WTC11 (cell line): ENCODE results near the gene RAB6A.

Experiments
- CREM ChIP-seq: sonication (generic); formaldehyde crosslinking; IDR thresholded peaks from 2 replicates; pipeline ENCODE4 v1.8.1; 2022; ENCODE audit warnings: mild to moderate bottlenecking, missing genetic modification reagents, moderate library complexity
- TEAD1 ChIP-seq: sonication (generic); formaldehyde crosslinking; IDR thresholded peaks from 2 replicates; pipeline ENCODE4 v1.8.0; 2022; ENCODE audit warnings: mild to moderate bottlenecking, missing genetic modification reagents
- ZNF121 ChIP-seq: sonication (generic); formaldehyde crosslinking; IDR thresholded peaks from 2 replicates; pipeline ENCODE4 v1.8.0; 2023; ENCODE audit warnings: missing genetic modification reagents
- TF ChIP-seq, protein P1 (sequence below): sonication (generic); formaldehyde crosslinking; IDR thresholded peaks from 2 replicates; pipeline ENCODE4 v1.8.1; 2022; ENCODE audit warnings: mild to moderate bottlenecking, moderate library complexity, missing genetic modification reagents
- TF ChIP-seq, protein P2 (sequence below): fragments of 200-600 bp; IDR thresholded peaks from 2 replicates; pipeline ENCODE4 v1.8.0; 2022; ENCODE audit warnings: antibody characterized with exemption
- TF ChIP-seq, protein P3 (sequence below): sonication (generic); formaldehyde crosslinking; IDR thresholded peaks from 2 replicates; pipeline ENCODE4 v1.8.0; 2023; ENCODE audit warnings: missing genetic modification reagents, mild to moderate bottlenecking, borderline replicate concordance

DNA sequence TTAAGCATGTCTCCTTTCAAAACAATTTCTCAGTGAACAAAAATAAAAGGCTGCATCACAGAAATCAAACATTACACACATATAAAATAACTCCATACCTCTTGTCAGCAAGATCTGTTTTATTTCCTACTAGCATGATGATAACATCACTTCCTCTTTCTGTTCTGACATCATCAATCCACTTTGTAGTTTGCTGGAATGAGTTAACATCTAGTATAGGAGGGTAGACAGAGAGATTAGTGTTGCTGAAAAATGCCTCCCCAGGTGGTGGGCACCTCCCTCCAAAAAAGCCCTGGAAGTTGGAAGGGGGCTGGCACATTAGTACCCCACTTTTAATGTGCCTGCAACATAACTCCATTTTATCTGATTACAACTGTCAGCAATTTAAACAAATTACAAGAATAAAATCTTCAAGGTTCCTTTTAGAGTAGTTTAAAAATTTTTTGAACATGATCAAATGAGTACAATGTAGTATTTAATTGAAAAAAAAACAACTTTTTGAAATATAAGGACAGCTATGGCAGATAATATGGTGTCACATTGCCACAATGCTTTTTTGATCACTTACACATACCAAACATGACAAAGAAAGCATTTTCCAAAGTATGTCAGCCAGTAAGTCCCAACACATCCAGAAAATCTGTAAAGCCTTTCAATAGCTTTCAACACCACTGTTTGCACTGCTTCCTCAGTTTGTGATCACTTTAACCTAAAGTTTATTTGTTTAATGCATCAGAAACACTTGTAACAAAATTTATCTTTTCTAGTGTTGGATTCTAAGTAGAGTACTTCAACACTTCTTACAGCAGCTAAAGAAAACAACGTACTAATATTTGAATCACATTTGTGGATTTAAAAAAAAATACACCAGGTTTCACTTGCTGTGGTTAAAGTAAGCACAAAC is 44.5 kb downstream of the RAB6A start:
- TF ChIP-seq, protein P1, sequence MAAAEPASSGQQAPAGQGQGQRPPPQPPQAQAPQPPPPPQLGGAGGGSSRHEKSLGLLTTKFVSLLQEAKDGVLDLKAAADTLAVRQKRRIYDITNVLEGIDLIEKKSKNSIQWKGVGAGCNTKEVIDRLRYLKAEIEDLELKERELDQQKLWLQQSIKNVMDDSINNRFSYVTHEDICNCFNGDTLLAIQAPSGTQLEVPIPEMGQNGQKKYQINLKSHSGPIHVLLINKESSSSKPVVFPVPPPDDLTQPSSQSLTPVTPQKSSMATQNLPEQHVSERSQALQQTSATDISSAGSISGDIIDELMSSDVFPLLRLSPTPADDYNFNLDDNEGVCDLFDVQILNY (CRISPR knock-in tag): no peak
- TF ChIP-seq, protein P2, sequence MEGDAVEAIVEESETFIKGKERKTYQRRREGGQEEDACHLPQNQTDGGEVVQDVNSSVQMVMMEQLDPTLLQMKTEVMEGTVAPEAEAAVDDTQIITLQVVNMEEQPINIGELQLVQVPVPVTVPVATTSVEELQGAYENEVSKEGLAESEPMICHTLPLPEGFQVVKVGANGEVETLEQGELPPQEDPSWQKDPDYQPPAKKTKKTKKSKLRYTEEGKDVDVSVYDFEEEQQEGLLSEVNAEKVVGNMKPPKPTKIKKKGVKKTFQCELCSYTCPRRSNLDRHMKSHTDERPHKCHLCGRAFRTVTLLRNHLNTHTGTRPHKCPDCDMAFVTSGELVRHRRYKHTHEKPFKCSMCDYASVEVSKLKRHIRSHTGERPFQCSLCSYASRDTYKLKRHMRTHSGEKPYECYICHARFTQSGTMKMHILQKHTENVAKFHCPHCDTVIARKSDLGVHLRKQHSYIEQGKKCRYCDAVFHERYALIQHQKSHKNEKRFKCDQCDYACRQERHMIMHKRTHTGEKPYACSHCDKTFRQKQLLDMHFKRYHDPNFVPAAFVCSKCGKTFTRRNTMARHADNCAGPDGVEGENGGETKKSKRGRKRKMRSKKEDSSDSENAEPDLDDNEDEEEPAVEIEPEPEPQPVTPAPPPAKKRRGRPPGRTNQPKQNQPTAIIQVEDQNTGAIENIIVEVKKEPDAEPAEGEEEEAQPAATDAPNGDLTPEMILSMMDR: no peak
- TF ChIP-seq, protein P3, sequence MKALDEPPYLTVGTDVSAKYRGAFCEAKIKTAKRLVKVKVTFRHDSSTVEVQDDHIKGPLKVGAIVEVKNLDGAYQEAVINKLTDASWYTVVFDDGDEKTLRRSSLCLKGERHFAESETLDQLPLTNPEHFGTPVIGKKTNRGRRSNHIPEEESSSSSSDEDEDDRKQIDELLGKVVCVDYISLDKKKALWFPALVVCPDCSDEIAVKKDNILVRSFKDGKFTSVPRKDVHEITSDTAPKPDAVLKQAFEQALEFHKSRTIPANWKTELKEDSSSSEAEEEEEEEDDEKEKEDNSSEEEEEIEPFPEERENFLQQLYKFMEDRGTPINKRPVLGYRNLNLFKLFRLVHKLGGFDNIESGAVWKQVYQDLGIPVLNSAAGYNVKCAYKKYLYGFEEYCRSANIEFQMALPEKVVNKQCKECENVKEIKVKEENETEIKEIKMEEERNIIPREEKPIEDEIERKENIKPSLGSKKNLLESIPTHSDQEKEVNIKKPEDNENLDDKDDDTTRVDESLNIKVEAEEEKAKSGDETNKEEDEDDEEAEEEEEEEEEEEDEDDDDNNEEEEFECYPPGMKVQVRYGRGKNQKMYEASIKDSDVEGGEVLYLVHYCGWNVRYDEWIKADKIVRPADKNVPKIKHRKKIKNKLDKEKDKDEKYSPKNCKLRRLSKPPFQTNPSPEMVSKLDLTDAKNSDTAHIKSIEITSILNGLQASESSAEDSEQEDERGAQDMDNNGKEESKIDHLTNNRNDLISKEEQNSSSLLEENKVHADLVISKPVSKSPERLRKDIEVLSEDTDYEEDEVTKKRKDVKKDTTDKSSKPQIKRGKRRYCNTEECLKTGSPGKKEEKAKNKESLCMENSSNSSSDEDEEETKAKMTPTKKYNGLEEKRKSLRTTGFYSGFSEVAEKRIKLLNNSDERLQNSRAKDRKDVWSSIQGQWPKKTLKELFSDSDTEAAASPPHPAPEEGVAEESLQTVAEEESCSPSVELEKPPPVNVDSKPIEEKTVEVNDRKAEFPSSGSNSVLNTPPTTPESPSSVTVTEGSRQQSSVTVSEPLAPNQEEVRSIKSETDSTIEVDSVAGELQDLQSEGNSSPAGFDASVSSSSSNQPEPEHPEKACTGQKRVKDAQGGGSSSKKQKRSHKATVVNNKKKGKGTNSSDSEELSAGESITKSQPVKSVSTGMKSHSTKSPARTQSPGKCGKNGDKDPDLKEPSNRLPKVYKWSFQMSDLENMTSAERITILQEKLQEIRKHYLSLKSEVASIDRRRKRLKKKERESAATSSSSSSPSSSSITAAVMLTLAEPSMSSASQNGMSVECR (CRISPR knock-in tag): no peak
- TF ChIP-seq TEAD1 (CRISPR knock-in tag) (no peak), CREM (CRISPR knock-in tag) (no peak), ZNF121 (CRISPR knock-in tag) (no peak)
